GM19452 (cell line): ENCODE data around the gene GSTM5.
"Not testable (repeated sequence)": the region's sequence is repeated elsewhere in the genome, so short reads cannot be mapped to it uniquely, and the experiment has no call there.

Experiments used
- ATAC-seq: cut with Tn5 transposase; IDR thresholded peaks from one replicate; pipeline ENCODE4 v1.9.1; 2021; ENCODE audit not compliant: unreplicated experiment

The GSTM5 gene

DNA sequence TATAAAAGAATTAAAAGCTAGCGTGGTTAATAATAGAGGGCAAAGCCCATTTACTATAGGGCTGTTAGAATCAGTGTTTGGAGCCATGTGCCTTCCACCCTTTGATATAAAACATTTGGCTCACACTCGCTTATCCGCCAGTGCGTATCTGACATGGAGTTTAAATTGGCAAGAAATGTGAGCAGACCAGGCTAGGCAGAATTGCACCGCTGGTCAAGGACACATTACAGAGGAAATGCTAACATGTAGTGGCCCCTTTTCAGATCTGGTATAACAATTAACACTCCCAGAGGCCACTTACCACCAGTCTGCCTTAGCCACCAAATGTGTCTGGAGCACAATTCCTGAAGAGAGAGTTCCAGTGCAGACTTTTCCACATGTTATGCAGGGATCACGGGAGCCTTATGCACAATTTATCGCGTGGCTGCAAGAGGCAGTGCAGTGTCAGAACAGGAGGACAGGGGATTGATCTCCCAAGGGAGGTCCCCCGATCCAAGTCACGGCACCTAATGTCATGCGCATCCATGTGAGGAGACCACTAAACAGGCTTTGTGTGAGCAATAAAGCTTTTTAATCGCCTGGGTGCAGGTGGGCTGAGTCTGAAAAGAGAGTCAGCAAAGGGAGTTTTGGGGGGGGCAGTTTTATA is 14.8 kb downstream of the GSTM5 start:
- ATAC-seq = no peak

DNA sequence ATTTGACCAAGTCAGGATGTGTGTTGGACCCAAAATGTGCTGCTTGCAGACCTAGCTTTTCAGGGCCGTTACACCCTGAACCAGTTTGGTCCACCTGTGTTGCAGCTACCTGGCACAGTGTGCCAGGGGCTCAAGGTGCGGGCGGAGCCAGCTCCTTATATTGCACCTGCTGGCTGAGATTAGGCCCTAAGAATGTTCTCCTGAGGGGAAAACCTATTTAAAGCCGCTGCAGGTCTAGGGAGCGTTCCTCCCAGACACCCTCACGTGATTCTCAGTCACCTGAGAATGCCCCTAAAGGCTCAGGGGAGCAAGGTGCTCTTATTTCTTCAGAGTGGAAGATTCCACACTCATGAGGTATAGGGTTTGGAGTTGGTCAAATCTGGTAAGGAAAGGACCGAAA is 16.8 kb downstream of the GSTM5 start:
- no peak for ATAC-seq

DNA sequence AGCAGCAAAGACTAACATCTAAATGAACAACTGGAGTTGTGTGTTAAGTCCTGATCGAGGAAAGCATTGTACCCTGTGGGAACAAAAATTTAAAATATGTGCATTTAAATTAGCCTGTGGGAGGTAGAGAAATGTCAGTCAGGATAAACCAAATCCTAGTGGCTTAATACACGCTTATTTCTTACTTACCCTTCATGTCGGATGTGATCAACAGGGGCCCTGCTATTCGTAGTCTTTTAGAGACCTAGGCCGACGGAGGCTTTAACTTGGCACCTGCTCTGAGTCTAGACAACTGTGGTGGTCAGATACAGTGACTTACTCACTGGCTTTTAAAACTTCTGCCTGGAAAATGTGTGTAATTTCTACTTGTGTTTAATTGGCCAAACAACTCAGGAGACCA is 18.6 kb downstream of the GSTM5 start:
- no peak for ATAC-seq

DNA sequence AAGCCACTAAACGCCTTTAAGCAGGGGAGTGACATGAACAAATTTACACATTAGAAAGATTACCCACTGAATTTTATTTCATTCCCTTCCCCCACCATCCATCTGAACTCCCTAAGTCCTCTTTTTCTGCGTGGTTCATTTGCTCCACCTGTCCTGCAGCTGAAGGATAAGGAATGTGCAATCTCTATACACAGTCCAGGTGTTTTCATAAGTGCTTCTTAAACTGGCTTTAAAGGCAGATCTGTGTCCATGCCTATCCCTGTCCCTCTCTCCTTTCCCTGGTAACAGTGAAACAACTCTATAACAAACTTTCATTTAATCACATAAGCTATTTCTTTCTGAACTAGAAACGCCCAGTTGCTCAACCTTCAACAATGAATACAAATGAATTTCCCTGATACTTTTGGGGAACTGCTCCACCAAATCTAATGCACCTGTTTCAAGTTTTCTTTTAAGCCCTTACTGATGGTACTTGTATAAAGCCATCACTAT is 20.4 kb downstream of the GSTM5 start:
- ATAC-seq = no peak

DNA sequence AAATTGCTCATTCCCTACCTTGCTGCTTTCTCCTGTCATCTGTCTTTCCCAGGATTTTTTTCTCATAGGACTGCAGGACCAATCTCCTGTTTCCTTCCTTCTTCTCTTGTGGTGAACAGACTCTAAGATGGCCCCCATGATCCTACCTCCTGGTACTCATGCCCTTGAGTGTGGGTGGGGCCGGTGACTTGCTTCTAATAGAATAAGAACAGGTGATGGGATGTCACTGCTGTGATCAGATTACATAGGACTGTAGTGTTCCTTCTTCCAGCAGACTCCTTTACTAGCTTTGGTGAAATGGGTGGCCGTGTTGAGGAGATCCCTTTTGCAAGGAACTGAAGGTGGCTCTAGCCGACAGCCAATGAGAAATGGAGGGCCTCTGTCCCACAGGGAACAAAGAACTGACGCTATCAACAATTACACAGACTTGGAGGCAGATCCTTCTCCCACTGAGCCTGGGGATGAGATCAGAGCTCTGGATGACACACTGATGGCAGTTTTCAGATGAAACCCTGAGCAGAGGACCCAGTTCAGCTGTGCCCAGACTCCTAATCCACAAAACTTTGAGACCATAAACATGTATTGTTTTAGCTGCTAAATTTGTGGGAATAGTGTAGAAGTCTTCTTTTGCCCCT is 21.3 kb downstream of the GSTM5 start:
- ATAC-seq = no peak

DNA sequence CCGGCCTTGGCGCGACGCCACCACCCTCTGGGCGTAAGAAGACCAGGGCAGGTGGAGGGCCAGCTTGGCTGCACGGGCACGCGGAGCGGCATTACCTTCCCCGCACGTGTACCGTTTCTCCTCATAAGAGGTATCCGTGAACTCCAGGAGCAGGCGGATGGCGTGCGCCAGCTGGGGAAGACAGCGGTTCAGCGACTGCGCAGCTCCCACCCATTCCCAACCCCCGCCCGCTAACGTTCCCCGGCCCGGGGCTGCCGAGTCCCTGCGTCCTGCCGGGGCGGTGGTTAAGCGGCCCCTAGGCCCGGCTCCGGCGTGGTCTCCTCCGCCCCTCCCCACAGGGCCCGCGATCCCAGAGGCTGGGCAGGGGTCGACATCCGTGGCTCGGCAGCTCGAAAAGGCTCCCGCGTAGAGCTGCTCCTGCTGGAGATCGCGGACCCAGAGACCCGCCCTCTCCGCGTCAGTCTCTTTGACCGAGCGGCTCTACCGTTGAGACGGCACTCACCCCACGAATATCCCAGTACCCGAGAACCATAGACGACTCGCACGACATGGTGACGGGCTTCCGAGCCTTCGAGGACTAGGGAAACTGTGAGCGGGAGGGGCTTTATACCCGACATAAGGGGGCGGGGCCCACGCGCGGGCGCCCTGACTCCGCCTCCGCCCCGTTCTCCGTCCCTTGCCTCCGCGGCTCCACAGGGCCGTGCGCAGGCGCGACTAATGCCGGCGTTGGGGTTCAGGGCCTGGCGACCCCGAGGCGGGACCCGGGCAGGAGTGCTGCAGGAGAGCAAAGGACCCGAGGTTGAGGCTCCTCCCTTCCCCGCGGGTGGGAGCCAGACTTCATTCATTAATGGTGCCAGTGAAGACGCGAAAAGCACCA is 27.9 kb downstream of the GSTM5 start:
- ATAC-seq = peak; percentile 86

DNA sequence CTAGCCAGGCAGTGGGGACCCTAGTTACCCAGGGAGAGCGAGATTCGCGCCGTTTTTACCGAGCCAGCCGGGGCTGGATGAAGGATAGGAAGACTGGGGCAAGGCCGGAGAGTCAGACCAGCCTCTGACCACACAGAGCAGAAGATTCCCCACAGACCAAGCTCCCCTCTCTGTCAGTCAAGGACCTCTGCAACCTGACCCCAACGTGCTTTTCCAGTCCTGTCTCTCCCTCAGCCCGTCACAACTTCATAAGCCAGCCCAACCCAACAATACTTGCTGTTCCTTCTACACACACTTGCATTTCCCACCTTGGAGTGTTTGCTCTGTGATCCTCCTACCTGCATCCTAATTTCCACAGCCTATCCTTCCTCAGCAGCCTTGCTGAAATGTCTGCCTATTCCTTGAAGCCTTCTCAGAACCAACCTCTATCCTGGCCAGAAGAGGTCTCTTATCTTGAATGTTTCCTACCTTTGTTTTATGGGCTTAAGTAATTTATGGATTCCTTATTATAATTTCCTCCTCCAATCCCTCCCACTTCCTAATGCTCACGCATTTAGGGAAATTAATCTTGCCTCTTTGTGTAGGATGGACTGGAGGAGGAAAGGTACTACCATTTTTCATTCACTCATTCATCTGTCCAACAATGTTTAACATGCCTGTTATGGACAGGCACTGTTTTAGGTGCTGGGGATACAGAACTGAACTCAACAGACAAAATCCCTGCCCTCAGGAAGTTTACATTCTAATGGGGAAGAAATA is 28.7 kb downstream of the GSTM5 start, which contains the start of gene GSTM3:
Gene GSTM3, minus strand, starts transcription at position 424 of the 759 bp plus-strand sequence. CDS start 751 bp downstream, outside the sequence.
- no peak for ATAC-seq

DNA sequence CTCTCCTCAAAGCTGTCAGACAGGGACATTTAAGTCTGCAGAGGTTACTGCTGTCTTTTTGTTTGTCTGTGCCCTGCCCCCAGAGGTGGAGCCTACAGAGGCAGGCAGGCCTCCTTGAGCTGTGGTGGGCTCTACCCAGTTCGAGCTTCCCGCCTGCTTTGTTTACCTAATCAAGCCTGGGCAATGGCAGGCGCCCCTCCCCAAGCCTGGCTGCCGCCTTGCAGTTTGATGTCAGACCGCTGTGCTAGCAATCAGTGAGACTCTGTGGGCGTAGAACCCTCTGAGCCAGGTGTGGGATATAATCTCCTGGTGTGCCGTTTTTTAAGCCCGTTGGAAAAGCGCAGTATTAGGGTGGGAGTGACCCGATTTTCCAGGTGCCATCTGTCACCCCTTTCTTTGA is 36.3 kb downstream of the GSTM5 start:
- not testable (repeated sequence) for ATAC-seq

DNA sequence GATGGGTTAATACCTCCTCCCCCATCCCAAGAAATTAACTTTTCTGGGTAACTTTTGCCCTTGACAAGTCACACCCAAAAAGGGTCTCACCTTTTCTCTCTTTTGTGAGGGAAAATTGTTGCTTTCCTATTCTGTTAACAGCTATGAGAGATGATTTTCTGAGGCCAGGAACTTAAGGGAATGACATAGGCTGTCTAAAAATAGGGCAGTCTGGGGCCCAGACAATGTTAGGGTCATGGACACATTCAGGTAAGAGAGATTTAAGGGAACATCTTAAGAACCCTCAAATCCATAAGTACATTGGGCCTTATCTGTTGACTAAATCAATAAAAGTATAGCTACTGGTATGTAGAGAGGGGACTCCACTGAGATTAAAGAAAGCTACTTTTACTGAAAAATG is 37.2 kb downstream of the GSTM5 start:
- ATAC-seq = no peak

DNA sequence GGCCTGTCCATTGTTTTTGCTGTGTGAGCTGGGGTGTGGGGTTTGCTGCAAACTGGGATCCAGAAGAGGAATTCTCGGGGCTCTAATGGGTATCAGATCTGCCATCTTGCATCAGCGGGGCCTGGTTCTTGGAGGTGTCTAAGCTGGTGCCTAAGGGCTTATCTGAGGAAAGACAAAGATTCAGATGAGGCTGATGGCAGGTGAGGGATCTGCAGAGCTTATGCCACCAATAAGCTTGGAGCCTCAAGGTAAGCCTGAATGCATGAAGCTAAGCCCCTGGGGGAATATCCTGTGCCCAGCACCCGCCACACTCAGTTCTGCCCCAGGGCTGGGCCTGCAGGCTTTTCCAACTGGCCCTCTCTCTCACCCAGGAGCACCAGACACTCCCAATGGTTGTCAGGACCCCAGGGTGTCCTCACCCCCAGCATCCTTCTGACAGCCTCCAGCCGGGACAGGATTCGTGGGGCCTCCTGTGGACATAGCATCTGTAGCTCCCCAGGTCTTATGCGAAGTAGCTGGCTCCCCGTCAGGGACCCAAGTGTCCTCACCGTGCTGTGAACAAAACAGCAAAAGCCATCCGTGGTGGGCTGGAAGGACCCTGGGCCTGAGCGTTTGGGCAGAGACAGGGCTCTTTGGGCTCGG is 38.3 kb downstream of the GSTM5 start:
- ATAC-seq = no peak

DNA sequence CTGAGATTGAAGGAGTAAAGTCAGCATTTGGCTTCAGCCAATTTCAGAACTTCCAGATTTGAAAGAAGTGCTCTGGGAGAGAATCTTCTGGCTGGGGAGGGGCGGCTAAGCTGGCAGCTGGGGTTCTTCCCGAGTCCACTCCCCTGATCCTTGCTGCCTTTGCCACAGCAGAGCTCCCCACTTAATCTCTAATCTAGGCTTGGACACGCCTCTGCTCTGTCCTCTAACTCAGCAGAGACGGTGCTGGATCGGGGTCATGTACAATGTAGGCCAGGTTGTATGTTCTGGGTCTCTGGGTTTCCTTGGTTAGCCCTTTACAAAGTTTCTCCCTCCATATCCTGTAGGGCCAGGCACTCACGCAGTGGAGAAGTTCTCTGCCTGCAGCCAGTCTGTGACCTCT is 38.9 kb downstream of the GSTM5 start:
- no peak for ATAC-seq

DNA sequence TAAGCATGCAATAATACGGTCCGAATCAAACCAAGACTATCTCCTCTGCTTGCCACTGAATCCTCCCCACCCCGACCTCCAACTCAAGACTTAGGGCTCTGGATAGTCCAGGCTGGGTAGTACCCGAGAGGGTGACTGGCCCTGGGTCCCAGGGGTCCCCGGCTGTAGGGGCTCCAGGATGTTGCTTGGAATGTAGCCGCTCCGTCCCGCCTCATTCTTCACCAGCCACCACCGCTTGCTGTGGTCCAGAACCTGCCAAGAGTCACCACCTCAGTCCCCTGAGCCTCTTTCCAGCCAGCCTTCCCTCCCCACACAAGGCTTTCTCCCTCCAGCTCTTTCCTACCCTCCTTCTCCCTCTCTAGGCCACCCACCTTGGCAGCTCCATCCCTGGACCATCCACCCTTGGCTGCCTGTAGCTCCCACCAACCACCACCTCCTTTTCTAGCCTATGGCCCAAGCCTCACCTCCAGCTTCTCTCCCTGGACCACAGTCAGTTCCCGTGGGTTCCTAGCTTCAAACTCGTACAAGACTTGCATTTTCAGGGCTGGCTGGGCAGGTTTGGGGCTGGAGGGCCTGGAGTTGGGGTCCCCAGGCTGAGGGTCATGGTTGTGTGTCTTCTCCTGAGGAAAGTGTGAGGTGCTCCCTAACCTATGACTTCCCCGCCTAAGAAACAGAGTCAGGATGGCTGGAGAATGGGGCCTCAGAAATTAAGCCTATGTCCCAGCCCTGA is 39.6 kb downstream of the GSTM5 start:
- no peak for ATAC-seq

DNA sequence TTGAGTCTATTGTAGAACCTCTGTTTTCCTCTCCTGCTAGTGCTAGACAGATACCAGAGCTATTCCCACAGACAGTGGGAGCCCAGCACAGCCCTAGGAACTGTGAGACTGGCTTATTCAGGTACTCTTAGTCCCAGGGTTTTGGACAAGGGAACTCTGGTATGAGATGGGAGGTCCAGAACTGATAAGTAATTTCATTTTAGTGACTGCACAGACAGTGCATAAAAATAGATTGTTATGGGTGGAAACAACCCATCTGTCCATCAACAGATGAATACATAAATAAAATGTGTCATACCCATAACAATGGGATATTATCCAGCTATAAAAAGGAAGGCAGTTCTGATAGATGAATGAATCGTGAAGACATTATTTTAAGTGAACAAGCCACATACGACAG is 42.7 kb downstream of the GSTM5 start:
- no peak for ATAC-seq

DNA sequence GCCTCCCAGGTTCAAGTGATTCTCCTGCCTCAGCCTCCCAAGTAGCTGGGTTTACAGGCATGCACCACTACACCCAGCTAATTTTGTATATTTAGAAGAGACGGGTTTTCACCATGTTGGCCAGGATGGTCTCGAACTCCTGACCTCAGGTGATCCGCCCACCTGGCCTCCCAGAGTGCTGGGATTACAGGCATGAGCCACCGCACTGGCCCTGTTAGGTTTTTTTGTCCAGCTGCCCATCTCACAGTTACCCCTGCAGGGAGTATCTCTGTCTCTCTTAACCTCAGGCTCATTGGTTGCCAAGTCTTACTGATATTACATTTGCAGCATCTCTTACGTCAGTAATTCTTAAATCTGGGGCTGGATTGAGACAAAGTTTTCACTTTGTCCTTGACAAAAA is 44.3 kb downstream of the GSTM5 start:
- ATAC-seq = not testable (repeated sequence)

DNA sequence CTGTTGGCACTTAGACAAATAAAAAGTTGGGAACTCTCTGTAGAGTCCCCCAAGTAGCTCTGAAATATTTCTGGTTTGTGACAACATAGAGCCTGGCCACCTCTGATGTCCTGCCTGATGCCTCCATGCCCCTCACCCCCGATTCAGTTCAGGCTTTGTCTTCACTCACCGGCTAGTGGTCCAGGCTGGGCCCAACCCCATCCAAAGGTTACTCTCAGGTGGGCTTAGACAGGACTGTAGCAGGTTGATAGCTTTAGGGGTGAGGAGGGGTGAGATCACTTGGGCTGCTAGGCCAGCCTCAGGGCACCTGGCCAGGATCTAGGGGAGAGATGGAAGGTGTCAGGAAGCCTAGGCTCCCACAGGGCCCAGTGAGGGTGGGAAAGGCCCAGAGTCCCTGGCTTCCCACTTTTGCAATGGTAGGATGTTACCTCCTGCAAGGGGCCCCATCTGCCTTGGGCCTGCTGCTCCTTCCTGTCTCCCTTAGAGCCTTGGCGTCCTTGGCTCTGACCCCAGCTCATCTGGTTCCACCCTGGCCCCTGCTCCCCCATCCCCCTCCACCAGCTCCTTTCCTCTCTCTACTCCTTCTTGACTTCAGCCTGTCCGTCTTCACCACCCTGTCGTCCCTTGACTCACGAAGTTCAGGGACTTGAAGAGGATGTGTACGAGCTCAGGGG is 44.9 kb downstream of the GSTM5 start:
- no peak for ATAC-seq

DNA sequence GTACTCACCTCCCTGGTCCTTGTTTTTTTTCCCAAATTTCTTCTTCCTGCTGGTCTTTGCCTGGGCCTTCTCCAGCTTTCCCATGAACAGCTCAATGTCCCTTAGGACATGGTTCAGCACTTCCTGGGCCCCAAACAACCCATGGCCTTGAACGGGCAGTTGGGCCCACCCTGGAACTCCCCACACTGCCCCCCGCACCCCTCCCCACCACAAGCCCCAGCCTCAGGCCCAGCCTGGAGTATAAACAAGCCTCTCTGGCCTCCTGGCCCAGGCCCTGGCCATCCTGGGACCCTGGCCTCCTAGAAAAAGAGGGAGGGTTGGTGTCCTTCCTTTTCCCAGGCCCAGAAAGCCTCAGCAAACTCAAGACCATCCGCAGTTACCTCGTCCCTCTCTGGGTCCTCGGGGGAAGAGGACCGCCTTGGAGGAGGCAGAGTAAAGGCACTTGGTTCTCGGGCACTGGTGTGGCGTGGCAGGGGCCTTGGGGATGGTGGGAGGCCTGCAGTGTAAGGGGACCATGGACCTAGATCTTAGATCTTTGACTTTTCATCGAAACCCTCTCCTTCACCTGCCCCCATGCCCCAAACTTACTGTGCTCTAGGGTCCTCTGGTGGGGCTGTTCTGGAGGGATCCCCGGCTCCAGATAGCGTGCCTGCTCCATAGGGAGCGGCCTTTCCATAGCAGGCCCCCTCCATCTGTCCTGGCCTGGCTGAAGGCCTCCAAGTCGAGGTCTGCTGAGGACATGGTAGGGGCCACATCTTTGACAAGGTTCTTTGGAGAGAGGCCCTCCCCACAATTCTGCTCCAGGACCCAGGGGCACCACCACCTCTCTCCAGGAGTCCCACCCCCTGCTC is 46.1 kb downstream of the GSTM5 start:
- no peak for ATAC-seq

DNA sequence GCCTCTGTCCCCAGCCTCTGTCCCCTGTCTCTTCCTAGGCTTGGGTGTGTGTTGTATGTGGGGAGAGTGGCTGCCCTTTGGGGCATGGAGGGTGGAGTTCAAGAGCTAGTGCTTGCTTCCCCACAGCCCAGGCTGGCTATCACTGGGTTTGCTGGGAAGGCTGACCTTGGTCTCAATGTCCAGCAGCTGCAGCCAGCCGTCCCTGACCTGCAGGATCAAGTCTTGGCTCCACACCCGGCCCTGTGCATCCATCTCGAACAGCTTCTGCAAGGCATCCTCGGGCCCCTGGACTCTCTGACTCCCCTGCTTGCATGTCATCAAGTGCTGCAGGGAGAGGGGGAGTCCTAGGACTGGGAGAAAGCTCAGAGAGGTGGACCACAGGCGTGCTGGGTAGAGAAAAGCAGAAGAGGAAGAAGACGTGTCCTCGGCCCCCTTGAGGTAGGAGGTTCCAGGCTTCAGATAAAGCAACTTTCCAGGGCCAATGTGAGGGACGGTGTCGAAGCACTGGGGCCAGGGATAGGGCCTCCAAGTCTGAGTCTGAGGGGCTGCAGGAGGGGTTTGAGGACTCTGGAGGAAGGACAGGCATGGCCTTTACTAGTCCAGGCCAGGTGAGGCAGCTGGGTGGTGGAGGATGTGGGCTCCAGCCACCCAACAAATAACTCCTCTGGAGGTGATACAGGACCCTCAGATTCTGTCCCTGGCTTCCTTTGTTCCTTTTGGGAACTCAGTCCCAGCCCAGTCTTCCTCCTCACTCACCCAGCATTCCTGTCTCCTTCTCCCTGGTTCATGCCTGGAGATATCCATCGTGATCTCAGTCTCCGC is 47.7 kb downstream of the GSTM5 start:
- ATAC-seq = no peak
